ENCODE data around the gene SOWAHA. TPM values are rescaled to one million over a fixed set of nuclear protein-coding genes. Genes with fewer than 3 reads are reported as not detected.
"Not testable (repeated sequence)": the region's sequence is repeated elsewhere in the genome, so short reads cannot be mapped to it uniquely, and the experiment has no call there.

The SOWAHA gene
- total RNA-seq, 1 donor from 2014 or later, result not detected

DNA sequence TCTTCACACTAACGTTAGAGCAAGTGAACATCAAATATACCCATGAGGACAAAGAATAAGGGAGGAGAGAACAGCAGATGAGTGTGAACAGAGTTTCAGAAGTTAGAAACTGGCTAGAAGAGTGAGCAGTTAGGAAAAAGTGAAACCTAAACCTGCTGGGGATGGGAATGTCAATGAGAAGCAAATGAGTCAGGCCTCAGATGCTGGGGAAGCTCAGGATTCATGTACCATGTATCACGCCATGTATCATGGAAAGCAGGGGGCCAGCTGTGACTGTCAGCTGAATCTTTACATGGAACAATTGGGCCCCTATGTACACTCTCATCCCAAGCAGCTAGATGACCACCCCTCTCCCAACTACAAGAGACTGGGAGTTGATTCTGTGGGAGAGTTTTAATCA is 37.0 kb downstream of the SOWAHA start:
- no peak for DNase-seq (ENCODE audit: low read depth, low spot score)

DNA sequence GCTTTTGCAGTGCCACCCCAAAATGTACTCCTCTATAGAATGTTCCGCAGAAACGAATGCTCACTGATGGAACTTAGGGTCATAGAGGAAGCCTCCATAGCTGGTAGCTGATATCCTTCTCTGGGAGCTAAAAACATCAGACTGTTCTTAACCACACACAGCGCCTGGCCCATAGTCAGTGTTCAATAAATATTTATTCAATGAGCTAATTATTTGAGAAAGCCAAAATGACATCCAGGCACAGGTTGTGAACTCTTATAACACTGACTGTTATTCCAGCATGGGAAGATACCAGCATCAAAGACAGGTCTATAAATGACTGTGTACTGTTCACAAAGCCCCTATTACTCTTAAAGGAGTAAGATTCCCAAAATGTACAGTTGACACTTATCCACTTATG is 40.2 kb downstream of the SOWAHA start:
- DNase-seq (ENCODE audit: low read depth, low spot score), result no peak

DNA sequence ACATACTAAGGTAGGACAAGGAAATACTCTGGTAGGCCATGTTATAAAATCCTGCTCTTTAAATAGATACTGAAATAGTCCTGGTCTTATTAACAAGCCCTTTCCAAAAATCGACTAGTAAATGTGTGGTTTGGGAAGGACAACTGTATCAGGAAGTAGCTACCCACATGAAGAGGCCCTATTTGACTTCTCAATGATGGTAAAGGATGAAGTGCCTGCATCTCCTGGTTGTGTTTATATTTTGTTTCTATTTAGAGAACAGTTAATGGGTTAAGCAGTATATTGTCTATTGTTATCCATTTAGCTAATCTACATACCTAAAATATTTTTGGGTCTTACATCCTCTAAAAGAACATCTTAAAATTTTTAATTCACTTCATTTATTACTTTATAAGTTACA is 40.7 kb downstream of the SOWAHA start:
- DNase-seq (ENCODE audit: low read depth, low spot score), result no peak

DNA sequence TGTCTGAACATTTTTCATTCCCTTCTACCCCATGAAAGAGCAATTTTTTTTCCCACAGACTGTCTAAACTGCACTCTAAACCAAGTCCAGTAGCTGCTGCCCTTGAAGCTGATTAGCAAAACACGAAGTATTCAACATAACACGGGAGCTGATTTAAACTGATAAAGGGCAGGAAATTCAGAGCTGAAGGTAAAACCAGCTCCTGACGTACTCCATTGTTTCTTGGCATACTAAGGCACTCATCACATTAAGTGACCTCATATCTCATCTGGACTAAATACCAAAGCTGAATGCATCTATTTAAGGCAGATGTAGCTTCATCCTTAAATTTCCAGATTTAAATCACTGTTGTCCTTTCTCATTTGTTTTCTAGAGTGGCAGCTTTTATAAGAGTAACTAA is 41.2 kb downstream of the SOWAHA start:
- no peak for DNase-seq (ENCODE audit: low read depth, low spot score)

DNA sequence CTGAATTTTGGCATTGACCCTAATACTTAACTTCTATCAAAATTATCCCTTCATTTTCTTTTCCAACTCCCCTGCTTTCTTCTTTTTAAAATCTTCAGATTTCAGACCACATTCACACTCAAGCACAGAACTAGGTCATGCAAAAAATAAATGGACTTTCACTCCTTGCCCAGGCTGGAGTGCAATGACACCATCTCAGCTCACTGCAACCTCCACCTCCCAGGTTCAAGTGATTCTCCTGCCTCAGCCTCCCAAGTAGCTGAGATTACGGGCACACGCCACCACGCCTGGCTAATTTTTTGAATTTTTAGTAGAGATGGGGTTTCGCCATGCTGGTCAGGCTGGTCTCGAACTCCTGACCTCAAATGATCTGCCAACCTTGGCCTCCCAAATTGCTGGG is 41.9 kb downstream of the SOWAHA start:
- not testable (repeated sequence) for DNase-seq (ENCODE audit: low read depth, low spot score)

DNA sequence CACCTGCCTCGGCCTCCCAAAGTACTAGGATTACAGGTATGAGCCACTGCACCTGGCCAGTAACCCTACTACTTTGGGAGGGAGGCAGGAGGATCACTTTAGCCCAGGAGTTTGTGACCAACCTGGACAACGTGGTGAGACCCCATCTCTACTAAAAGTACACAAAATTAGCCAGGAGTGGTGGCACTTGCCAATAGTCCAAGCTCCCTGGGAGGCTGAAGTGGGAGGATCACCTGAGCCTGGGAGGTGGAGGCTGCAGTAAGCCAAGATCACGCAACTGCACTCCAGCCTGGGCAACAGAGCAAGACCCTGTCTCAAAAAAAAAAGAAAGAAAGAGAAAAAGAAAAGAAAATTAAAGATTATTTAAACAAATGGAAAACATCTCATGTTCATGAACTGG is 42.9 kb downstream of the SOWAHA start:
- DNase-seq (ENCODE audit: low read depth, low spot score), result no peak

DNA sequence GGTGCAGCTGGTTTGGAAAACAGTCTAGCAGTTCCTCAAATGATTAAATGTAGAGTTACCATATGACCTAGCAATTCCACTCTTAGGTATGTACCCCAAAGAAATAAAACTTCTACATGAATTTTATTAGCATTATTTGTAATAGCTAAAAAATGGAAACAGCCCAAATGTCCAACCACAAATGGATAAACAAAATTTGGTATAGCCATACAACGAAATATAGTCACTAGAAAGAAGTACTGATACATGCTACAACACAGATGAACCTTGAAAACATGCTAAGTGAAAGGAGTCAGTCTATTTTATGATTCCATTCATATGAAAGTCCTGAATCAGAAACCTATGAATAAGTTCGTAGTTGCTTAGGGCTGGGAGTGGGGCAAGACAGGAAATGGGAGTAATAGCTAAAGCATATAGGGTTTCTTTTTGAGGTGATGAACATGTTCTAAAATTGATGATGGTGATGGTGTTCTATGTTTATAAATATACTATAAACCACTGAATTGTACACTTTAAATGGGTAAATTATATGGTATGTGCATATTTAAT is 46.9 kb downstream of the SOWAHA start:
- DNase-seq (ENCODE audit: low read depth, low spot score), result no peak

DNA sequence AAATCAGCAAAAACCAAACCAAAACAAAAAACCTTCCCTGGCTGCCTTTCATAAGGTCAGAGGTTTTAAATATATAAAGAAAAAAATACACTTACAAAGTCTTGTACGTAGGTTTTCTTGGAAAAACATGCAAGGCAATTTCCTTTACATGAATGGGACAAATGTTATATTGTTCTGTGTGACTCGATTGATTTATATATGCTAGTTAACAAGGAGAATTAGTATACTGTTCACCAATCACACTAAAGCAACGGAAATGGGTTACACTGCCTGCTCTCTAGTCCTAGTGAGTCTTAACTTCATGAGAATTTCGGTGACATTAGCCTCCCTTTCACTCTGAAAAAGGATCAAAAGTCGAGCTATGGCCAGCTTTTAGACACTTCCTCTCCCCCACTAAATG is 47.6 kb downstream of the SOWAHA start:
- DNase-seq (ENCODE audit: low read depth, low spot score), result no peak

DNA sequence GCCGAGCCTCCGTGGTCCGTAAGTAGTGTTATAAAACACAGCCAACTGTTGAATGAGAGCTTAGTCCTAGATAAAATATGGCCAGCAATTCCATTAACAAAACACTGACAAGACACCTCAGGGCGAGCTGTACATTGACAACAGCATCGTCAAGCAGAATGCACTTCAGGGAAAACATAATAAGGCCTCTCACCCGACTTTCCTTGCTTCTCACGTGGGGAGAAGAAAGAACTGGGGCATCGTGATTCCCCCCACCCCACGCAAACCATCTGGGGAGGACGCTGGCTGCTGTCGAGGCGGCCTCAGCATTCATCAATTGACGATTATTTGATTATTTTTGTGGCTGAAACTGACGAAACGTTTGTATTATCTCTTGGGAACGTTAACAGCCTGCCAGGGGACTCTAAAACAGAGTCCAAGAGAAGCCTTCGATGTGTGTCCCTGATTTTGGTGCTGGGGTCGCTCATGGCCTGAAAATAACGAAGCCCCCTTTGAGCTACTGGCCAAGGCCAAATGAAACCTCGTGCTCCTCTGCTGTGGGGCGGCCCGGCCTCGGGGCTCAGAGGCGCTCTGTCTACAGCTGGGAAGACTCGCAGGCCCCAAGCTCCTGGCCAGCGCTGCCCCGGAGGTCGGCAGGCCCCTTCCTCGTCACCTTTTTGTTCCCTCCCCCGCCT is 52.7 kb downstream of the SOWAHA start:
- no peak for DNase-seq (ENCODE audit: low read depth, low spot score)

Other genes starting within 250 kb of the SOWAHA start
- not detected in 2 replicates for gene IL13, start 155.1 kb upstream of the SOWAHA start, total RNA-seq
- gene IL4, start 139.3 kb upstream of the SOWAHA start, total RNA-seq, result not detected in 2 replicates
- 8.2 and 12.3 TPM in 2 replicates for gene KIF3A, start 75.8 kb upstream of the SOWAHA start, total RNA-seq
- 0.04 TPM in 1 of 2 replicates, not detected in the other for gene CCNI2, start 65.9 kb upstream of the SOWAHA start, total RNA-seq
- 55.6 and 88.8 TPM in 2 replicates for gene SEPTIN8, start 36.1 kb upstream of the SOWAHA start, total RNA-seq
- gene SHROOM1, start 17.3 kb downstream of the SOWAHA start, total RNA-seq, result 4.6 and 5.3 TPM in 2 replicates
- 0.13 TPM in 1 of 2 replicates, not detected in the other for gene GDF9, start 53.2 kb downstream of the SOWAHA start, total RNA-seq
- 76.3 and 96.2 TPM in 2 replicates for gene UQCRQ, start 53.3 kb downstream of the SOWAHA start, total RNA-seq
- gene LEAP2, start 60.4 kb downstream of the SOWAHA start, total RNA-seq, result 0.13 and 0.67 TPM in 2 replicates
- gene AFF4, start 150.3 kb downstream of the SOWAHA start, total RNA-seq, result 32.3 and 32.4 TPM in 2 replicates
- gene ZCCHC10, start 213.2 kb downstream of the SOWAHA start, total RNA-seq, result 14.7 and 21.8 TPM in 2 replicates
- 120 and 163 TPM in 2 replicates for gene HSPA4, start 238.7 kb downstream of the SOWAHA start, total RNA-seq

All from pulmonary artery endothelial cell (primary cell).